T-helper 2 cell treated with Interferon-gamma antibody and Interleukin-4, amounts not matched to agents 100 ng/mL and 5 ng/mL, for 36 hours (primary cell): ENCODE data around the gene CNTN6. TPM values are rescaled to one million over a fixed set of nuclear protein-coding genes. Genes with fewer than 3 reads are reported as not detected.

Experiments
- intact Hi-C: fragments of 100-400 bp; cut with micrococcal nuclease; formaldehyde crosslinking; loops from one replicate; pipeline ENCODE4 v1.15.1; 2023
- total RNA-seq: library from RNA; stranded (reverse); gene quantifications from 2 replicates; pipeline ENCODE4 v1.2.3, GENCODE V29; 2022

Gene CNTN6
- total RNA-seq, 1 donor from 2014 or later = not detected

- intact Hi-C loops = no loop called here
Measured at GRCh38 chr3:1404270-1404962, 311.6 kb downstream of the CNTN6 start.

DNA sequence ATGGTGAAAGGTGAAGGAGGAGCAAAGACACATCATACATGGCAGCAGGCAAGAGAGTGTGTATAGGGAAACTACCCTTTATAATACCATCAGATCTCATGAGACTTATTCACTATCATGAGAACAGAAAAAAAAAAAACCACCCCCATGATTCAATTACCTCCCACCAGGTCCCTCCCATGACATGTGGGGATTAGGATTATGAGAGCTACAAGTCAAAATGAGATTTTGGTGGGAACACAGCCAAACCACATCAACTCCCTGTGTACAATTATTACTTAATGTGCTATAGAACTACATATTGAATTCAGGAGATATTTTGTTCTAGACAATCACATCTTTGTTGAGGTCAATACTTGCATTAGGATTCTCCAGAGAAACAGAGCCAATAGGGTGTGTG lies 313.4 kb downstream of the CNTN6 start:
- intact Hi-C loops = no loop called here

DNA sequence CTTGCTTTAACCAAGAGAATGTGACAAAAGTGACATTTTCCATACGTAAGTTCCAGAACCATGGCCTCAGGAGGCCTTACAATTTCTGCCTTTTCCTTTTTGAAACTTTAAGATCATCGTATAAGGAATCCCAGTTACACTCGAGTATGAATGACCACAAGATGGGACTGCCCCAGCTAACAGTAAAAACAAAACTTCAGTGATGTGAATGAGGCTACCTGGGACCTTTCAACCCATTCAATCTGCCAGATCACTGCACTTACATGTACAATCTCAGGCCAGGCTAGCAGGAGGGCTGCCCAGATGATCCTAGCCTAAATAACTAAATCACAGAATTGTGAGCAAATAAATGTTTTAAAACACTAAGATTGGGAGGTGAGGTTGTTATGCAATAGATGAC lies 328.8 kb downstream of the CNTN6 start:
- intact Hi-C loops = no loop called here

DNA sequence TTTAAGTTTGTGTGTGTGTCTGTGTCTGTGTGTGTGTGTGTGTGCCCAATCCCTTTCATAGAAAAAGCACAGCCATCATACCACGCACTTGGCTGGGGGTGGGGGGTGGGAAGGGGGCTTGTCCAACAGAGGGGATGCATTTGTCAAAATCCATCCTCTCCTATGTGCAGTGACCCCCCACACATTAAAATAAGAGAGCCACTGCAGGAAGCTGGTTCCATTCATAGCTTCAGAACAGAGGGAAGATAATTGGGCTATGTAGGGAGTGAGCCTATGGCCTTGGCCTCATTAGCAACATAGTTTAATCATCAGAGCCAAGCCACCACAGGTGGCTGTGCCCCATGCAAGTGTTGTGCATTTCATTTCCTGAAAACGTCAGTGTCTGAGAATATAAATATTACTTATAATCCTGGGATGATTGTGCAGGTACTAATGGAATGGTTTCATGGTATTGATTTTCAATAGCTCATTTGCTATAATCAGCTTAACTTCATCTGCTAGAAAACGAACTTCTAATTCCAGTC lies 330.8 kb downstream of the CNTN6 start:
- intact Hi-C loops = no loop called here

DNA sequence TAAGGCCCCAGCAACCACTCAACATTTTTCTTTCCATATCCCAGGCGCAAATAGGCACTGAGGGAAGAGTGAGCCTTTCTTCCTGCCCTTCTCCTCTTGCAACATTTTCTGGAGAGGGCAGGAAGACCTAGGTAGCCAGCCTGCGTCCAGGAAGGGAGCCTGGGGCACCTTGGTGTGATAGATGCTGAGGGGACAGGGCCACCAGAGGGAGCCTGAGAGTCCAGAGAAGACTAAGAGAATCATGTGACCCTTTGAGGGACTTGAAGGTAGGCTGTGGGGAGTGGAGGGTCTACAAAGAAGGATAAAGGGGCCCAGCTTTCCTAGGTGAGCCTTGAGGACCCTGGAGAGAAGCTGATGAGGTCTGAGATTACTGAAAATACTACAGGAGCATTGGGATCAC lies 346.6 kb downstream of the CNTN6 start:
- intact Hi-C loops = no loop called here

DNA sequence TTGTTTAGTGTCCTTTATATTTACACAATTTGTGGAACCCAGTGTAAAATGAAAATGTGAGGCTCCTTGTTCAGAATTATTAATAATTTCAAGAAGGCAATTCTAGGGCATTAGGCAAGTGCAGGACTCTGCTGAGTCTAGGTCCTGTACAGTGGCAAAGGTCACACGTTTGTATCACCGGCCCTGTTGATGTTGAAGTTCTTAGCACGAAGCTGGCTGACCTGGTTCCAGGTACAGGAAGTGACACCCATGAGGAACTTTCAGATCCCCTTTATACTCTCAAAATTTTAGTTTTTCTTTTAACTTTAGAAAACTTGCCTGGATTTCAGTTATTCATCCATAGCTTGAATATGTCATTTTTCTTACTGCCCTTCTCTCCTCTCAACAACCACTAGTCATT lies 349.4 kb downstream of the CNTN6 start:
- intact Hi-C loops = no loop called here

- intact Hi-C loops = no loop called here
Measured at GRCh38 chr3:1444195-1444594, 351.4 kb downstream of the CNTN6 start.

DNA sequence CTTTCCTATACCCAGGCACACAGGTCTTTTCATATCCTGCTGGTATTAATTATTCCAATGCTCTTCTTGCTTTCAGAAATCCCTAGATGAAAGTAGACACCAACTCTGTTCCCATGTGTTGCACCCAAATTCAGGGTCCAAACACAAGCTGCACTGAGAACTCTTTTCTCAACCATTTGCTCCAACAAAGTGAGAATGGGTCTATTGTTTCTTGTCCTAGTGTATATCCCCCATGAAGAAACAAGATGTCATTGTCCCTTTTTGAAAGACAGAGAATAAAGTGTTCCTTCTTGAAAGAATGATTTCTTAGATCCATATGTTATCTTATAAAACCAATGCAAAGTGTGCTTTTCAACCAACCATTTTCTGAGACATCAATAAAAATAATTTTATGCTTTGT lies 353.7 kb downstream of the CNTN6 start:
- intact Hi-C loops = no loop called here

DNA sequence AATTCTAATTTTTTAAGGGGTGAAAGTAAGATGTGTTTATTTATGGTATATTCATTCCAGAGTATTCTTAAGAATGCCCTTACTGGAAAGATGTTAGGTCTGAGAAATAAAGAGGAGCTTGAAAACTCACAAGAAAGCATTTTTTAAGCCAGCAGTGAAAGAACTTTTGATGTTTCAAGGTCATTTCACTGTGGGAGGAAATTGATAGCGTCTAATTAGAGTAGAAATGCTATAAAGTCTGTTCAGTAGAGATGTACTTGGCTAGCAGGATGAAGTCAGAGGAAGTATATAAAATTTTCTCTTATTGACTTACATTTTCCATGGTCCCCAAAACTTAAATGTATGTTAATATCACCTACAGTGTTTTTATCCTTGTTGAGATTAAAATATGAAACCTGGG lies 354.6 kb downstream of the CNTN6 start:
- intact Hi-C loops = no loop called here

GRCh38 chr3:1448443-1448842 lies 355.6 kb downstream of the CNTN6 start:
- intact Hi-C loops = no loop called here
